ENCODE measurements around the gene PRDX5.

PRDX5 gene

DNA sequence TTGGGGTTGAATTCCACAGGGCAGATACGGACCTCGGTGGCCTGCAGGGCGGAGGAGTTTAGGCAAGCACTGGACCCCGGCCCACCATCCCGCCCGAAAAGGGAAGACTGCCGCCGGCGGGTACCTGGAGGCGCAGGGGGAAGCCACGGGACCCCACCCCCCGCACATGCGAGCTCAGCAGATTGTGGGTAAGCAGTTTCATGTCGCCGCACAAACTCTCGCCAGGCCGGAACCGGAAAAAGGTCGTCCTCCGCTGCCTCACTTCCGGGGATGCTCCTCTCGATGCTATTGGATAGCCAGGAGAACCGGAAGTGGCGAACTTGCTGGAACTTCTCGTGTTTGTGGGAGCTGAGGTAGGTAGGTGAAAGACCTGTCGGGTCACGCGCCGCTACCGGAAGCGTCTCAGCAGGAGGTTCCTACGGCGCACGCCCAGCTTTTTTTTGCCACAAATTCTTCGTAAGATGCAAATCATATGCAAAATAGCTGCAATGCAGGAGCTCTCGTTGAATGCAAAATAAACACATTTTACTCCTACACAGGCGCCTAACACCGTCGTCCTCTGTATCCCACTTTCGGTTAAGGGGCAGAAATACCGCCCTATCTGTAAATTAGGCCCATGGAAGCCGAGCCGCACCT is 478 bp upstream of the PRDX5 start, which contains the start of gene TRMT112 (continued):
- TF ChIP-seq ZEB2 (tag by site-specific recombination; IDR thresholded peaks at IDR 0.05) (peak; percentile 65), ZNF311 (tag by site-specific recombination; IDR thresholded peaks at IDR 0.05; ENCODE audit: borderline replicate concordance) (no peak), ATF2 (tag by site-specific recombination; IDR thresholded peaks at IDR 0.05; ENCODE audit: low read depth) (no peak), ZNF302 (tag by site-specific recombination; IDR thresholded peaks at IDR 0.05; ENCODE audit: low read depth) (no peak), ZNF335 (tag by site-specific recombination; conservative IDR thresholded peaks at IDR 0.05) (peak; percentile 58), ZNF350 (tag by site-specific recombination; IDR thresholded peaks at IDR 0.05) (no peak; the same call in 1 of the 2 replicates), FEZF1 (tag by site-specific recombination; IDR thresholded peaks at IDR 0.05) (no peak), ZNF292 (tag by site-specific recombination; IDR thresholded peaks at IDR 0.05; ENCODE audit: borderline replicate concordance, low read depth) (no peak), ZNF114 (tag by site-specific recombination; IDR thresholded peaks at IDR 0.05) (no peak), ZNF280D (tag by site-specific recombination; IDR thresholded peaks at IDR 0.05) (no peak), ZNF138 (tag by site-specific recombination; IDR thresholded peaks at IDR 0.05; ENCODE audit: borderline replicate concordance) (no peak), ZNF560 (tag by site-specific recombination; IDR thresholded peaks at IDR 0.05; ENCODE audit: borderline replicate concordance) (no peak), ZNF214 (tag by site-specific recombination; IDR thresholded peaks at IDR 0.05; ENCODE audit: borderline replicate concordance) (no peak), ZNF544 (tag by site-specific recombination; IDR thresholded peaks at IDR 0.05) (no peak), GLIS2 (tag by site-specific recombination; IDR thresholded peaks at IDR 0.05) (peak; percentile 50; the same call in 1 of the 2 replicates), ZNF404 (tag by site-specific recombination; IDR thresholded peaks at IDR 0.05) (no peak), ZNF266 (tag by site-specific recombination; IDR thresholded peaks at IDR 0.05; ENCODE audit: low read depth) (no peak), ZBTB8A (tag by site-specific recombination; IDR thresholded peaks at IDR 0.05) (no peak; the same call in 1 of the 2 replicates), ZNF639 (tag by site-specific recombination; IDR thresholded peaks at IDR 0.05) (peak; percentile 56; the same call in 1 of the 2 replicates), SP3 (tag by site-specific recombination; IDR thresholded peaks at IDR 0.05) (peak; percentile 48; the same call in 1 of the 2 replicates), ZNF354C (tag by site-specific recombination; IDR thresholded peaks at IDR 0.05; ENCODE audit: borderline replicate concordance, low read depth) (no peak), ZXDB (tag by site-specific recombination; IDR thresholded peaks at IDR 0.05) (peak; percentile 58), ZNF24 (tag by site-specific recombination; IDR thresholded peaks at IDR 0.05) (peak; percentile 52; the same call in 1 of the 2 replicates), MEIS1 (CRISPR knock-in tag; IDR thresholded peaks at IDR 0.05; ENCODE audit: borderline replicate concordance) (no peak), HOXD13 (CRISPR knock-in tag; IDR thresholded peaks at IDR 0.05; ENCODE audit: borderline replicate concordance) (no peak), BCL11A (tag by site-specific recombination; IDR thresholded peaks at IDR 0.05; ENCODE audit: low read depth) (no peak), KLF16 (tag by site-specific recombination; IDR thresholded peaks at IDR 0.05) (peak; percentile 65; the same call in 1 of the 2 replicates), PRDM2 (tag by site-specific recombination; IDR thresholded peaks at IDR 0.05; ENCODE audit: borderline replicate concordance) (no peak)

All from HEK293 (cell line).